Subcutaneous abdominal adipose tissue (tissue), 5 donors: ENCODE data around the gene GPC5.
"Not testable (repeated sequence)": the region's sequence is repeated elsewhere in the genome, so short reads cannot be mapped to it uniquely, and the experiment has no call there.

Experiments
- H3K27ac ChIP-seq: one replicate; pipeline ENCODE4 v1.7.0; 2013; ENCODE audit warnings: low read depth, mild to moderate bottlenecking, inconsistent platforms, low read length, moderate library complexity
- H3K27me3 ChIP-seq, 5 donors: one replicate each; pipeline ENCODE4 v1.7.0; 2013; ENCODE audit warnings: low read length in 5 of 5, inconsistent platforms in 1 of 5; ENCODE audit not compliant: control insufficient read depth in 5 of 5, insufficient read depth in 4 of 5
- H3K36me3 ChIP-seq, 5 donors: one replicate each; pipeline ENCODE4 v1.7.0; 2013; ENCODE audit warnings: low read length in 5 of 5; ENCODE audit not compliant: control insufficient read depth in 5 of 5, insufficient read depth in 5 of 5
- H3K4me1 ChIP-seq, 5 donors: one replicate each; pipeline ENCODE4 v1.7.0; 2013; ENCODE audit warnings: low read length in 5 of 5, mild to moderate bottlenecking in 3 of 5, moderate library complexity in 1 of 5; ENCODE audit not compliant: control insufficient read depth in 5 of 5, insufficient read depth in 5 of 5
- H3K4me3 ChIP-seq, 5 donors: one replicate each; pipeline ENCODE4 v1.7.0; 2013; ENCODE audit warnings: low read length in 5 of 5, low read depth in 1 of 5
- H3K9ac ChIP-seq, 5 donors: one replicate each; pipeline ENCODE4 v1.7.0; 2013; ENCODE audit warnings: low read length in 5 of 5, mild to moderate bottlenecking in 4 of 5, moderate library complexity in 3 of 5
- H3K9me3 ChIP-seq, 5 donors: one replicate each; pipeline ENCODE4 v1.7.0; 2013; ENCODE audit warnings: low read length in 5 of 5; ENCODE audit not compliant: control insufficient read depth in 5 of 5
- donor health status: healthy.
- donor health status: healthy.
- donor health status: healthy.
- donor health status: healthy.
- donor health status: healthy.

The GPC5 gene

GRCh38 chr13:92719868-92720267, 1321.4 kb downstream of the GPC5 start:
- Histone ChIP-seq H3K9me3 (no peaks in the 10 kb centered on the region), H3K4me3 (no peak overlapping the region), H3K9ac (no peak overlapping the region), H3K4me1 (no peaks in the 10 kb centered on the region), H3K36me3 (no peaks in the 10 kb centered on the region), H3K27me3 (no peaks in the 10 kb centered on the region), H3K27ac (no peak overlapping the region)

DNA sequence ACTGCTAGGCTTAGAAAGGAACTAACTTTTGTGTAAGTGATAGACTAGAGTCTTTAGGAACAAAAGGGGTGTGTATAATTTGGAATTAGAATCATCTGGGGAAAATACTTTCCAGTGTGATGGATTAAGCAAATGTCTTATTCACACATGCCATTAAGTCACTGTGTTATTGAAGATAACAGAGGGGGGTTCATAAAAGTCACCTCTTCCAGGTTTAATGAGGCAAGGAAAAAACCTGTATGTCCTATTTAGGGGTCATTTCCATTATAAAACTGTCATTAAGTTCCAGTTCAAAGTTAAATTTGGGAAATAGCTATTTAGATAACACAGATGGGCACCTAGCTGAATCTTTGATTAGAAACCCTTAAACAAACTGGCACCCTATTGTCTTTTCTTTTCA, 1323.2 kb downstream of the GPC5 start:
- no peaks in the 10 kb centered on the region for H3K27me3 ChIP-seq
- H3K9ac ChIP-seq, result no peak overlapping the region
- no peaks in the 10 kb centered on the region for H3K4me1 ChIP-seq
- no peaks in the 10 kb centered on the region for H3K9me3 ChIP-seq
- no peaks in the 10 kb centered on the region for H3K36me3 ChIP-seq
- H3K27ac ChIP-seq, result no peak overlapping the region
- H3K4me3 ChIP-seq, result no peak overlapping the region

DNA sequence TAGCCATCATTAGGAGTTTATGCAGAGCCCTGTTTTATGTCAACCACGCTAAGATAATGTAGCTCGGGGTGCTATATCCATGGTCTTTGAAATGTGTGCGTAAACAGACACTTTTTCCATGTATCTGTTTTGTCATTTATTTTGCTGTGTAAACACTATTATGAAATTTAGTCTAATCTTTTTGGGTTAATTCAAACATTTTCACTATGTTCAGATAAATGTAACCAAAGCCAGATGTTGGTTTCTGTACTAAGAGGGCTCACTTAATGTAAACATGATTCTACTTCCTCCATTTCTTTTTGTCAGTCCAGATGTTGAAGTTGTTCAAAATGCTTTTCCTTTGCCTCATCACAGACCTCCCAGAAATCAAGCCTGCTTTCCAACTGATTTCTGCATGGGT, 1328.7 kb downstream of the GPC5 start:
- Histone ChIP-seq H3K9me3 (no peaks in the 10 kb centered on the region), H3K36me3 (no peaks in the 10 kb centered on the region), H3K4me1 (no peaks in the 10 kb centered on the region), H3K9ac (no peak overlapping the region), H3K27ac (no peak overlapping the region), H3K27me3 (no peaks in the 10 kb centered on the region), H3K4me3 (no peak overlapping the region)

DNA sequence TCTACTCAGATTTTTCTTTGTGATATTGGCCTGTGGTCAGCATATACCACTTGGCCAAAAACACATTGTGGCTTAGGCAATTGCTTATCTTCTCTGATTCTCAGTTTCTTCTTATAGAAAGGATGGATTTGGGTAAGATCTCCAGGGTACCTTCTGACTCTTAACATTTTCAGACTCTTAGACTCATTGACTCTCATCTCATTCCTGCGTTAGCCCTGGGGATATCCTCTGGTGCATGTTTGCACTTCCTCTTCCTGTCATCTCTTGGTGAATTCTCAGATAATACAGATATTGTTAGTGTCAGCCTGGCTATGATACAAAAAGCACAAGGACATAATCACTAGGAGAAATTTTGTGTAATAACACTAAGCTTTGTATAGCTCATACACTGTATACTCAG, 1335.6 kb downstream of the GPC5 start:
- Histone ChIP-seq H3K36me3 (no peaks in the 10 kb centered on the region), H3K27ac (no peak overlapping the region), H3K9ac (no peak overlapping the region), H3K27me3 (no peaks in the 10 kb centered on the region), H3K4me3 (no peak overlapping the region), H3K4me1 (no peaks in the 10 kb centered on the region), H3K9me3 (peaks cover 0 to 10% (median 8%) of the 10 kb centered on the region in 5 donors)

DNA sequence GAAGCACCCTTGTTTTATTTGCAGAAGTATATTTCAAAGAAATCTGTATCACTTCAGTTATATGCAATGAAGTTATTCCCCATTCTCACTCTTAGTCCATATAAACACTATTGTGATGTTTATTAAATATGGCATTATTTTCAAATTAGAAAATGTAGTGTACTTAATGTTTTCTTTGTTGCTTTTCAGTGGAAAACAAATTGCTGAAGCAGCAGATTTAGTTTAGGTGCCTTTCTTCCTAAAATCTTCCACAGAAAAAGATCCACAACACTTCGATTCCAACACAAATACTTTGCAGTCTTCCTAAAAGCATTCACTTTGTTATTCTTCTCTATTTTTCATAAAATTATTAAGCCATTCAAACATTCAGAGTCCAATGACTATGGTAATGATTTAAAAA, 1336.1 kb downstream of the GPC5 start:
- Histone ChIP-seq H3K4me1 (no peaks in the 10 kb centered on the region), H3K36me3 (no peaks in the 10 kb centered on the region), H3K9ac (no peak overlapping the region), H3K27ac (no peak overlapping the region), H3K9me3 (peaks cover 0 to 10% (median 8%) of the 10 kb centered on the region in 5 donors), H3K4me3 (no peak overlapping the region), H3K27me3 (no peaks in the 10 kb centered on the region)

DNA sequence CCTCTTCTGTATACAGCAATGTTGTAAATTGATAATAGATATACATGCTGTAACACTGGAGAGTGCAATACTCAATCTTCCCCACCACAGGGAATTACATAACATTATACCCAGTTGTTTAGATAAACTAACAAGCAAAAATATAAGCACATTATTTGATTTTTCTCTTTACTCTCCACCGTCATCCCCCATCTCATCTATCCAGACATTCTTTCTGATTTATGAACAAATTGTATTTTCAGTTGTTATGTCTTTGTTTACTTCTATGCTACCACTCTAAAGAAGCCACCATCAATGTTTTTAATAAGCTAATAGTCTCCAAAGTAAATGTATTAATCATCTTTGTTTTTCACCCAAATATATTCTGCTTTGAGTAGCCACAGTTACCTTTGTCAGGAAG, 1337.5 kb downstream of the GPC5 start:
- Histone ChIP-seq H3K9ac (no peak overlapping the region), H3K27ac (no peak overlapping the region), H3K4me3 (no peak overlapping the region), H3K27me3 (no peaks in the 10 kb centered on the region), H3K36me3 (no peaks in the 10 kb centered on the region), H3K4me1 (no peaks in the 10 kb centered on the region), H3K9me3 (peaks cover 0 to 10% (median 8%) of the 10 kb centered on the region in 5 donors)

DNA sequence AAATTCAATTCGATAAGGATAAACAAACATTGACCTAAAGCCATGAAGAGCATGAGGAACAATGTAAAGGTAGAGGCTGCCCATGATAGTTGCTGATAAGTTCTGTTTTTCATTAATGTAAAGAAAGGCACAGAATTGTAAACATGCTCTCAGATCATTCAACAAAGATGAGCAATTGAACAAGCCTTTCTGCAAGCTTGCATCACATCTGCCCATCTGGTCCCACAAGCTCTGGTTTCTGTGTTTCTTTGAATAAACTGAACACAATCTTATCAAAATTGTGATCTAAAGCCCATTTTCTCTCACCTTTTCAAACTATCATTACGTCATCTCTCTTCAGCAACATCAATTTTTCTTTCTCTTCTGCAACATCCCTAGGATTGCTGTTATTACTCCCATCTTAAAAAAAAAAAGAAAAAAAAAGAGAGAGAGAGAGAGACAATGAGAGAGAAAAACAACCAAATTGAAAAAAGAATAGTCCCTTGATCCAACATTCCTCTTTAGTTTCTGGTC, 1340.9 kb downstream of the GPC5 start:
- H3K4me1 ChIP-seq, result no peaks in the 10 kb centered on the region
- H3K27ac ChIP-seq, result no peak overlapping the region
- H3K9ac ChIP-seq, result no peak overlapping the region
- no peaks in the 10 kb centered on the region for H3K36me3 ChIP-seq
- H3K4me3 ChIP-seq, result no peak overlapping the region
- H3K27me3 ChIP-seq, result no peaks in the 10 kb centered on the region
- peaks cover 0 to 10% (median 8%) of the 10 kb centered on the region in 5 donors for H3K9me3 ChIP-seq

DNA sequence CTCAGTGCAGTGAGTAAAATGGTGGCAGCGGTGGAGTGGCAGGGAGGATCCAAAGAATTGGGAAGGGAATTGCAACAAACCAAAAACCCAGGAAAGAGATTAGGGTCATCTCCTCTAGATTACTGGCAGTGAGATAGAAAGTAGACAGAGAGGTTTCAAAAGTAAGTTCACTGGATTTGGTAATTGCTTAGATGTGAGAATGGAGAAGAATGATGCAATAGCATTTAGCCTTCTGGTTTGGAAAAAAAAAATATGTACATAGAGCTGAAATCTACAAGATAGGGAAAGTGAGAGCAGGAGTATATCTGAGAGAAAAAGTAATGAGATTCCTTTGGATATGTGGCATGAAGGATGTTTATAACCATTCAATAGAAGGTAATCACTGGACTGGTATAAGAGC, 1345.6 kb downstream of the GPC5 start:
- no peaks in the 10 kb centered on the region for H3K4me1 ChIP-seq
- no peaks in the 10 kb centered on the region for H3K36me3 ChIP-seq
- no peak overlapping the region for H3K4me3 ChIP-seq
- H3K9me3 ChIP-seq, result no peaks in the 10 kb centered on the region
- H3K9ac ChIP-seq, result no peak overlapping the region
- no peaks in the 10 kb centered on the region for H3K27me3 ChIP-seq
- no peak overlapping the region for H3K27ac ChIP-seq

DNA sequence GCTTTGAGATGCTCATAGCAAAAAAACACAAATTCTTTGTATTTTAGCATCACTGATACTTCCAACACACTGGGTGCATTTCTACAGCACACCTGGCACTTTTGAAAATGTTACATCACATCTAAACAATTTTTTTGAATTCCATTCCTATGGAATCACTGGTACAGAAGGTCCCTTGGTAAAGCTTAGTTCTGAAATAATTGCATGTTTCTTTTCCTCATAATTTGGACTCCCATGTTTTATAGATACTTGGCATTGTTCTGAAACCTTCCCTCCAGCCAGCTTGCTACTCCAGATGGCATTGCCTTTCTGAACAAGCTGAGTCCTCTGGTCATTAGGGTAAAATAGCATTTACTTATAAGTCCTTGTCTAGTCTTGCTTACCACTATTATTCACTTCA, 1346.8 kb downstream of the GPC5 start:
- no peaks in the 10 kb centered on the region for H3K4me1 ChIP-seq
- H3K27ac ChIP-seq, result no peak overlapping the region
- no peaks in the 10 kb centered on the region for H3K27me3 ChIP-seq
- H3K9me3 ChIP-seq, result no peaks in the 10 kb centered on the region
- H3K4me3 ChIP-seq, result no peak overlapping the region
- no peaks in the 10 kb centered on the region for H3K36me3 ChIP-seq
- H3K9ac ChIP-seq, result no peak overlapping the region

DNA sequence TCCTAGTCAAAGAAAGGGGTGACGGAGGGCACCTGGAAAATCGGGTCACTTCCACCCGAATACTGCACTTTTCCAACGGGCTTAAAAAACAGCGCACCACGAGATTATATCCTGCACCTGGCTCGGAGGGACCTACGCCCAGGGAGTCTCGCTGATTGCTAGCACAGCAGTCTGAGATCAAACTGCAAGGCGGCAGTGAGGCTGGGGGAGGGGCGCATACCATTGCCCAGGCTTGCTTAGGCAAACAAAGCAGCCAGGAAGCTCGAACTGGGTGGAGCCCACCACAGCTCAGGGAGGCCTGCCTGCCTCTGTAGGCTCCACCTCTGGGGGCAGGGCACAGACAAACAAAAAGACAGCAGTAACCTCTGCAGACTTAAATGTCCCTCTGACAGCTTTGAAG, 1354.3 kb downstream of the GPC5 start:
- H3K36me3 ChIP-seq, H3K9me3 ChIP-seq, H3K27me3 ChIP-seq, H3K4me1 ChIP-seq, H3K9ac ChIP-seq, H3K27ac ChIP-seq, H3K4me3 ChIP-seq: not testable (repeated sequence)

GRCh38 chr13:92761710-92762109, 1363.3 kb downstream of the GPC5 start:
- no peak overlapping the region for H3K4me3 ChIP-seq
- H3K9ac ChIP-seq, result no peak overlapping the region
- H3K9me3 ChIP-seq, result peaks cover 2 to 25% (median 10%) of the 10 kb centered on the region in 5 donors
- H3K36me3 ChIP-seq, result no peaks in the 10 kb centered on the region
- no peak overlapping the region for H3K27ac ChIP-seq
- H3K27me3 ChIP-seq, result no peaks in the 10 kb centered on the region
- no peaks in the 10 kb centered on the region for H3K4me1 ChIP-seq
